ENCODE results near the gene CLEC3A. TPM values are rescaled to one million over a fixed set of nuclear protein-coding genes. Genes with fewer than 3 reads are reported as not detected.

Gene CLEC3A
- total and polyA plus RNA-seq, 2 donors = 0.14 to 0.21 TPM

GRCh38 chr16:78081341-78081740 lies 59.0 kb downstream of the CLEC3A start:
- Histone ChIP-seq H3K27me3 (ENCODE audit: control insufficient read depth in 2 of 2, insufficient read depth in 1 of 2, low read length in 1 of 2) (no peaks in the 10 kb centered on the region), H3K4me1 (ENCODE audit: control insufficient read depth in 2 of 2, insufficient read depth in 2 of 2, low read length in 2 of 2) (no peaks in the 10 kb centered on the region), H3K27ac (ENCODE audit: low read depth in 1 of 2, low read length in 1 of 2) (no peak overlapping the region), H3K36me3 (ENCODE audit: control insufficient read depth in 2 of 2, insufficient read depth in 2 of 2, low read length in 1 of 2) (no peaks in the 10 kb centered on the region), H3K9me3 (ENCODE audit: control insufficient read depth in 2 of 2, insufficient read depth in 1 of 2, low read length in 1 of 2) (no peaks in the 10 kb centered on the region), H3K4me3 (ENCODE audit: low read length in 2 of 2) (no peak overlapping the region)
- 90% methylated on average over 4 of the region's 4 CpGs for WGBS
- no peak for DNase-seq (ENCODE audit: low read depth in 6 of 9, low spot score in 9 of 9)

Other genes with a start within 250 kb of the CLEC3A start
- 0.24 TPM for gene VAT1L, start 234.0 kb upstream of the CLEC3A start, total RNA-seq
- 0.34 TPM for gene VAT1L, start 234.0 kb upstream of the CLEC3A start, polyA plus RNA-seq
- gene WWOX, start 77.1 kb downstream of the CLEC3A start, total RNA-seq = 23.9 TPM
- 15.4 TPM for gene WWOX, start 77.1 kb downstream of the CLEC3A start, polyA plus RNA-seq